Stimulated activated CD4-positive, alpha-beta T cell treated with anti-CD3 and anti-CD28 coated beads, Interleukin-1b, Interleukin-23, amount 100 ng/mL, for 1 hour (primary cell): ENCODE measurements around the gene TRAPPC12.
"Not testable (repeated sequence)": the region's sequence is repeated elsewhere in the genome, so short reads cannot be mapped to it uniquely, and the experiment has no call there.

Source experiments
- DNase-seq, 2 donors: peaks; one replicate each; pipeline ENCODE4 v3.0.0-alpha.2; 2020; ENCODE audit warnings: low read depth in 2 of 2

TRAPPC12 gene

GRCh38 chr2:3486047-3487027 is 106.8 kb downstream of the TRAPPC12 start:
- no peak for DNase-seq

GRCh38 chr2:3487028-3487425 is 107.5 kb downstream of the TRAPPC12 start:
- DNase-seq = no peak

- DNase-seq = no peak
Observed at GRCh38 chr2:3487432-3487831, 107.9 kb downstream of the TRAPPC12 start.

DNA sequence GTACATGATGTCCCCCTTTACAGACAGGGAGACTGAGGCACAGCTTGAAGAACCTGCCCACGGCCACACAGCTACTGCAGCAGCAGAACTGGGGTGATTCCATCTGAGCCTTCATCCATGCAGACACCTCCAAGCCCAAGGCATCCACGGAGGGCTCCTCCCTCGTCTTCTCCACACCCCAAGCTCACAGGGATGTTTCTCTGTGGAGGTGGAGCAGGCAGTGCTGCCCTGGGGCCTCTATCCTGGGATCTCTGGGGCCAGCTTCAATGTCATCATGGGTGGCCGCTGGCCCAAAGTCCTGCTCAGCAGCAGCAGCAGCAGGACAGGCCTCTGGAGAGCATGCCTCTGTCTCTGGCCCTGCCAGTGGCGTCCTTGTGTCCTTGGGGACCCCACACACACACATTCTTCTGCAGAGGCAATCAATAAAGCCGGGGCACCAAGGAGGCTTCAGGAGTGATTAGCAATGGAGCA is 108.6 kb downstream of the TRAPPC12 start:
- DNase-seq = no peak

DNA sequence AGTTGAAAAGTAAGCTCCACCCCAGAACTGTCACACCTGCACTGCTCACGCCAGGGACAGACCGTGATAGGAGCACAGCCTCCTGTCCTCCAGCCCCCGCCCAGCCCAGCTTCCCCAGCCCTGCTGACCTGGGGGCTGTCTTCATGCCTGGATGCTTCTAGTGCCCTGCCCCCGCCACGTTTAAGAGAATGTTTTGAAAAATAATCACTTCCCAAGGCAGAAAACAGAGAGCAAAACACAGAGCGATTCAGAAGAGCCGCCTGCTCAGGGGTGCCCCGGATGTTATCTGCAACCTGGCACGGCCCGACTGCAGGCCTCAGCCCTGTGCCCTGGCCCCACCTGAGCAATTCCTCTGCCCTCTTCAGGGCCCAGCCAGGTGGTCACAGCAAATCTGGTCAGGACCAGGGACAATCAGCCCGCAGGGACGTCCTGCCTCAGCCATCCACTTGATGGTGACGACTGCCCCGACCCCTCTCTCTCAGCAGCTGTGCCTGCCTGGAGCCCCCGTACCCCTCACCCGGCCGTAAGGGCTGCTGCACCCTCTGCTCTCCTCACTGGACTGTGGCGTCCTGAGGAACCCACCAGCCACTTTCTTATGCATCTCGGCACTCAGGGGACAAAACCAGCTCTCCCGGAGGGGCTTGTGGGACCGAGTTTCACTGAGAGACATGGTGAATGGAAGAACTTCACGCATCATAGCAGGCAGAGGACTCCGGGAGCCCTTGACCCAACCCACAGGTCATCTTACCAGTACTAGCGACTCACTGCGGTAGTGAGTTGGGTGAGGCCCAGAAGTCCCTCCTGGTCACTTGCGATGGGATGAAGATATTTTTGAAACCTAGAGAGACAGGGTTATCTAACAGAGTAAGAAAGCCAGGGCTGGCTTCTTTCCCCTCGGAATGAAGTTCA is 109.6 kb downstream of the TRAPPC12 start:
- no peak for DNase-seq

DNA sequence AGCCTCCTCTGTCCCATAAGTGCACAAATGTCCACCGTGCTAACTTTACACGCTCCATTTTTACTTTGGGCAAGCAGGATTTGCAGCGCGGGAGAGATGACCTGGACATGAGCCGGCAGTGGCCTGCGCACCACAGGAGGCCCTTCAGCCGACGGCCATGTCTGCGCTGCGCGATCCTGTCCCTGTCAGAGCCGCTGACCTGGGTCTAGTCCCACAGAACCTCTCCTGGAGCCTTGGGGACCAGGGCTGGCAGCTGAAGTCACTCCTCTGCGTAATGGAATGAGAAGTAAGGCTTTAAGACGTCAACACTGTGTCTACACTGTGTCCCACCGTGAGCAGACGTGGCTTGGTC is 110.2 kb downstream of the TRAPPC12 start:
- no peak for DNase-seq

DNA sequence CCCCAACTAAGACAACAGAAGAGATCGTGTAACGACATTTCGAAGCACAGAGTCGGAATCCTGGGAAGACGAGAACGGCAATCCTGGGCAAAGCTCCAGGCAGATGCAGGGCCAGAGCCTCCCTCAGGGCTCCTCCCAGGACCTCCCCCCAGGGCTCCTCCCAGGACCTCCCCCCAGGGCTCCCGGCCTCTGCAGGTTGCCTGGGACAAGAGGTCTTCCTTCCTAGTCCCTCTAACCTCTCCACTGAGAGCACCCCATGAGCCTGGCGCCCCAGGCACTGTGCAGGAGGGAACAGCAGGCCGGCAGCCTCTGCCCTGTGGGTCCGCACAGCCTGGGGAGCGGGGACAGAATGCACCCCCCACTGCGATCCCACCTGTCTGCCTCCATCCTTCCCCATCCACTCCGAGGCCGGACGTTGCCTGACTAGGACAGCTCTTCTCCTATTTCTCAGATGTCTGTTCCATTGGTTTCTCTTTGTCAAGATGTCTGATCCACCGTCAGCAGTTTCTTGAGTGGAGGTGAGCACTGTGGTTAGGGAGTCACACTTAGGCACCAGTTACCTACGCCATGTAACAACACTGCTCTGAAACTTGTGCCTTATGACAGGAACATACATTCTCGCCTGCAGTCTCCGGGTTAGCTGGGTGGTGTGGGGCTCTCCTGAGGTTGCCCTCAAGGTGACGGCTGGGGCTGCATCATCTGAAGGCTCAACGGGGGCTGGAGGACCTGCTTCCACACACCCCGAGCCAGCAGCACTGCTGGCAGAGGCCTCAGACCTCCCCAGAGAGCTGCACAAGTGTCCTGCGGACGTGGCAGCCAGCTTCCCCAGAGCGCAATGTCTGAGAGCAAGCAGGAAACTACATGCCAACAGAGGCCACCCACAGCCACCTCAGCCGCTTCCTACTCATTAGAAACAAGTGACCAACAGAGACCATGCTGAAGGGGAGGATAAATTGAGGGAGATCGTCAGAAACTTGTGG is 111.0 kb downstream of the TRAPPC12 start:
- no peak for DNase-seq

DNA sequence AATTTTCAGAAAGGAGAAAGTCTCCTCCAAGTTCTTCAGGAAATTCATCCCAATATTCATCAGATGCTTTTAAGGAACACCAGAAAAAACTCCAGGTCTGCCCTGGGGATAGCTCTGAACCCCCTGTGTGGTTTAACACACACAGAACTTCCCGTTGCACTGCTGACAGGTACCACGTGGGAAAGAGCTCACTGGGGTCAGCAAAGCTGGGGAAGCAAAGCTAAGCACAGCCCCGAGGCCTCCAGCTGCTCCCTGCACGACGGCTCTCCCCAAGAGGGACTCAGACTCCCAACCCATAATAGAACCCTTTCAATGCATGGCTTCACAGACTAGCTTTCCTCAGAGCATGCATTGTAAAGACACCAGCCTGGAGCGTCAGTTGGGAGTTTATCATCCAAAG is 111.8 kb downstream of the TRAPPC12 start:
- no peak for DNase-seq

- DNase-seq = no peak
Observed at GRCh38 chr2:3491716-3492474, 112.4 kb downstream of the TRAPPC12 start.

GRCh38 chr2:3492475-3492787 is 112.9 kb downstream of the TRAPPC12 start:
- not testable (repeated sequence) for DNase-seq

DNA sequence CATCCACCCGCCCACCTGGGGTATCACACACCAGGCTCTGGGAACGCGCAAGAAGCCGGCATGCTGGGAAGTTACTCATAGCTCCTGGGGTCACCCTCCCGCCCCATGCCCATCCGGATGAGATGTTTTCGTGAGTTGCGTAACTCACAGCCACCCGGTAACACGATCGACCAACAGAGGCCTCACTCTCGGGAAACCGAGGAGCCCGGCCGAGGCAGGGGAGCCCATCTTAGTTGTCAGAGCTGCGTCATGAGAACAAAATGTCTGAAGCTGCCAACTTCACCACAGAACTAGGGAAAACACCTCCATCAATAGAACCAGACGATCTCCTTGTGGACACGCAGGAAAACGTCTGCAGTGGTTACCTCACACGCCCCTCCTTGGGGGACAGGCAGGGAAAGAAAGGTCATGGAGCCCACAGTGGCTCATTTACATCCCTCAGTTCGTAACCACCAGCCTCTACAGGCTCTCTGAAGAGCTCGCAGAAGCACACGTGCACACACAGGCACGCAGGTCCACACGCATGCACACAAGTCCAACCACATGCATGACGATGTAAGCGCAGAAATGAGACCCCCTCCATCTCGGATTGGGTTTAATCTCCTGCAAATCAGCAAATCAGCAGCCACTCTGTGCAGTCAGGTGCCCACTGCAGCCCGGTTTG is 113.6 kb downstream of the TRAPPC12 start:
- no peak for DNase-seq

GRCh38 chr2:3493615-3494007 is 114.1 kb downstream of the TRAPPC12 start:
- DNase-seq = no peak

DNA sequence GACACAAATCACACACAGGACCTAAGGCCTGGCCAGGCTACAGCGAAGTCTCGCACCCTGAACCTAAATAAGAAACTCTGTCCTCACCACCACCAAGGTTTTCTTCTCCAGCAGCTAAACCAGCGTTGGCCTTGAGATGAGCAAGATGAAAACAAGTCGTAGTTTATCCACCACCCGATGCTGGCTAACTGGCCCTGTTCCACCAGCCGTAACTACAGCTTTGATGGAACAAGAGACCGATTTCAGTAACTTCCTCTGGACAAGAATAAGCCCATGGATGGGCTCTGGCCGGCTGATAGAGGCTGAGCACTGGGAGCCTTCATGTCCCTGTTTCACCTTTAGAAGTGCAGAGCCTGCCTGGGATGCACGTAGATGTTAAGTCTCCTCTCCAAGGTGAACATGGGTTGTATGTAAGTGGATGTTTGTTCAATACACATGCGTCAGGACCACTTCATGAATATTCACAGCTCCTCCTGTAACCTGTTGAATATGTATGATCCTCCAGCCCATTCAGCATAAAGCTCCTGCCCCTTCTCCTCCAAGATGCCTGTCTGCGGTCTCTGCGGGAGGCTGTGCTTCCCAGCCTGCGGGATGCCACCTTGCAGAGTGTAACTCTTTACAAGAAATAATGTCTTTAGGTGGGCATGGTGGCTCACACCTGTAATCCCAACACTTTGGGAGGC is 115.6 kb downstream of the TRAPPC12 start:
- no peak for DNase-seq

DNA sequence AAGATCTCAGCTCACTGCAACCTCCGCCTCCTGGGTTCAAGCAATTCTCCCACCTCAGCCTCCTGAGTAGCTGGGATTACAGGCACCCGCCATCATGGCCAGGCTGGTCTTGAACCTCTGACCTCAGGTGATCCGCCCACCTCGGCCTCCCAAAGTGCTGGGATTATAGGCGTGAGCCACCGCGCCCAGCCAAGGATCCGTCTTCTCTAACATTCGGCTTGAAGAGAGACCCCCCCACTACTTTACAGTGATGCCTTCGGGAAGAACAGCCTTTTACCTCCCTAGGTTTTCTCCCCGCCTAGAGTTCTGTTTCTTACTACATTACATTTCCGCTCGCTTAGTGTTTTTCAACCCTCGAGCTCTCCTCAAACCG is 117.2 kb downstream of the TRAPPC12 start:
- not testable (repeated sequence) for DNase-seq

DNA sequence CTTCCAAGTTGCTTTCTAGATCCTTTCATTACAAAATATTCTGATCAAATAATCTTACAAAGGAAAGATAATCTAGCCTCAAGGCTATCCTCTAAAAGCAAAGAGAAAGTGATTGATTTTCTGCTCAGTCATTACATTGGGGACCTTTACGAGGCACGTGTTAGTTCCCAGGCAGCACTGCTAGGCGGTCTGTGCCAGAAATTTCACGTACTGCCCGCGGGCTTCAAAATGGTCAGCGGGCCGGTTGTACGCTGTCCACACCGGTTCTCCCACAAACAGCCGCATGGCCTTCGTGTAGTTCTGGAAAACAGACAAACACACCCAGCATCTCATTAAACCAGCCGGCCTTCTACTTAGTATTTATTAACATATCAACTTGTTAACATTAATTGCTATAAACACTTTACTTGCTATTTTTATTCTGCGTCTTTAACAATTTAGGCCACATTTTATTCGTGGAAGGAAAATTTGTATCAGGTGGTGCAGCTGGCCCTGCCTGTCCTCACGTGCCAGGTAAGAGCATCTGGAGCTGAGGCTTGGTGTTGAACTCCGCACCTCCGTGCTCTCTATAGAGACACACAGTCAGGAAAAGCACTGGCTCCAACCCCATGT is 119.4 kb downstream of the TRAPPC12 start:
- DNase-seq = no peak

DNA sequence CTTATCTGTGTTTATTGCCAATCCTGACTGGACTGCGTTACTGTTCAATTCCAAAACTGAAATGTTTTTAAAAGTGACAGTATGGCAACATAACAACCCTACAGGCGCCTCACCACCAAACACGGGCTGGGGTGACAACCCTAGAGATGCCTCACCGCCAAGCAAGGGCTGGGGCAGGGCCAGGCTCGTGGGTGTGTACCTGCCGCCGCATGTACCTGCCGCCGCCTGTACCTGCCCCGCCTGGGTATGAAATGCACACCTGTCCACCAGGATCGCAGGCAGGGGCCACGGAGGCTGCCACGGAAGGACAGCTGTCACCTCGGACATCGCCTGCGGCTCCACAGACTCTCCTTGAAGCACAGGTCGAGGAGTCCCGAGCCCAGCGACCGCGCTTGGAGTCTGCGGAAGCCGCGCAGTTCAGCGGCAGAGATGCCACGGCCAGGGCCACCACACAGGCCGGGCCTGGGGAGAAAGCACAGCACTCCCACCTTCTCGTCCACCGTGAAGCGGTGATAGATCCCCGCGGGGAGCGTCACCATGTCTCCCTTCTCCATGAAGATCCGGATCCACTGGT is 120.9 kb downstream of the TRAPPC12 start:
- DNase-seq = no peak

- no peak for DNase-seq
Observed at GRCh38 chr2:3503046-3503445, 123.6 kb downstream of the TRAPPC12 start.

GRCh38 chr2:3503483-3503882 is 124.0 kb downstream of the TRAPPC12 start:
- no peak for DNase-seq

DNA sequence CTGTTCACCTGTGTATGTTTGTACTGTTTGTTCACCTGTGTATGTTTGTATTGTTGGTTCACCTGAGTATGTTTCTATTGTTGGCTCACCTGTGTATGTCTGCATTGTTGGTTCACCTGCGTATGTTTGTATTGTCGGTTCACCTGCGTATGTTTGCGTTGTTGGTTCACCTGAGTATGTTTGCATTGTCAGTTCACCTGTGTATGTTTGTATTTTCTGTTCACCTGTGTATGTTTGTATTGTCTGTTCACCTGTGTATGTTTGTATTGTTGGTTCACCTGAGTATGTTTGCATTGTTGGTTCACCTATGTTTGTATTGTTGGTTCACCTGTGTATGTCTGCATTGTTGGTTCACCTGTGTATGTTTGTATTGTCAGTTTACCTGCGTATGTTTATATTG is 125.2 kb downstream of the TRAPPC12 start:
- DNase-seq = no peak
